Liver (tissue), 9 donors: ENCODE results near the gene SPATA32. TPM values are rescaled to one million over a fixed set of nuclear protein-coding genes. Genes with fewer than 3 reads are reported as not detected.

Source experiments
- DNase-seq: peaks from one replicate; pipeline ENCODE4 v3.0.0-alpha.2; 2017; ENCODE audit warnings: low spot score
- H3K27ac ChIP-seq, 2 donors: one replicate each; pipeline ENCODE4 v1.7.0; 2013; ENCODE audit warnings: inconsistent platforms in 2 of 2, low read length in 2 of 2, control low read depth in 1 of 2, low read depth in 1 of 2, mild to moderate bottlenecking in 1 of 2
- H3K27me3 ChIP-seq, 4 donors: one replicate each; pipeline versions ENCODE4 v1.6.1 to v1.7.0; 2013; ENCODE audit warnings: low read length in 3 of 4, inconsistent platforms in 1 of 4, mild to moderate bottlenecking in 1 of 4, moderate library complexity in 1 of 4; ENCODE audit not compliant: control insufficient read depth in 4 of 4, insufficient read depth in 4 of 4
- H3K36me3 ChIP-seq, 4 donors: one replicate each; pipeline versions ENCODE4 v1.6.1 to v1.7.0; 2013; ENCODE audit warnings: low read length in 3 of 4, mild to moderate bottlenecking in 3 of 4, low read depth in 1 of 4, moderate library complexity in 1 of 4; ENCODE audit not compliant: control insufficient read depth in 4 of 4, insufficient read depth in 3 of 4
- H3K4me1 ChIP-seq, 4 donors: one replicate each; pipeline versions ENCODE4 v1.6.1 to v1.7.0; 2013; ENCODE audit warnings: low read length in 3 of 4, mild to moderate bottlenecking in 3 of 4, moderate library complexity in 1 of 4; ENCODE audit not compliant: control insufficient read depth in 4 of 4, insufficient read depth in 4 of 4
- H3K4me3 ChIP-seq, 3 donors: one replicate each; pipeline versions ENCODE4 v1.6.1 to v1.7.0; 2013; ENCODE audit warnings: low read length in 3 of 3, control low read depth in 1 of 3, low read depth in 1 of 3, mild to moderate bottlenecking in 1 of 3
- H3K9ac ChIP-seq, 2 donors: one replicate each; pipeline ENCODE4 v1.7.0; 2013; ENCODE audit warnings: low read length in 2 of 2, mild to moderate bottlenecking in 2 of 2, moderate library complexity in 2 of 2, control low read depth in 1 of 2, low read depth in 1 of 2
- H3K9me3 ChIP-seq, 4 donors: one replicate each; pipeline versions ENCODE4 v1.6.1 to v1.7.0; 2013; ENCODE audit warnings: low read length in 3 of 4; ENCODE audit not compliant: control insufficient read depth in 4 of 4
- EGR1 ChIP-seq, 2 donors: IDR thresholded peaks; 2 replicates each; pipeline ENCODE4 v1.6.1; 2016 to 2018; ENCODE audit warnings: antibody characterized with exemption in 2 of 2, low read depth in 2 of 2
- FOXA2 ChIP-seq: IDR thresholded peaks from 2 replicates; pipeline ENCODE4 v1.6.1; 2016; ENCODE audit warnings: antibody characterized with exemption
- GABPA ChIP-seq, 2 donors: IDR thresholded peaks in 1 of 2; conservative IDR thresholded peaks in 1 of 2; 2 replicates each; pipeline ENCODE4 v1.6.1; 2016; ENCODE audit warnings: antibody characterized with exemption in 2 of 2, mild to moderate bottlenecking in 1 of 2, moderate library complexity in 1 of 2
- HNF4A ChIP-seq, 2 donors: conservative IDR thresholded peaks; 2 replicates each; pipeline ENCODE4 v1.6.1; 2016; ENCODE audit warnings: antibody characterized with exemption in 2 of 2, mild to moderate bottlenecking in 2 of 2
- HNF4G ChIP-seq: IDR thresholded peaks from 2 replicates; pipeline ENCODE4 v1.6.1; 2016; ENCODE audit warnings: antibody characterized with exemption
- JUND ChIP-seq, 2 donors: IDR thresholded peaks; 2 replicates each; pipeline ENCODE4 v1.6.1; 2016; ENCODE audit warnings: antibody characterized with exemption in 2 of 2
- MAX ChIP-seq: IDR thresholded peaks from 2 replicates; pipeline ENCODE4 v1.6.1; 2016; ENCODE audit warnings: antibody characterized with exemption
- NR2F2 ChIP-seq: IDR thresholded peaks from 2 replicates; pipeline ENCODE4 v1.6.1; 2016; ENCODE audit warnings: antibody characterized with exemption
- RAD21 ChIP-seq, 2 donors: IDR thresholded peaks; 2 replicates each; pipeline ENCODE4 v1.6.1; 2016; ENCODE audit warnings: antibody characterized with exemption in 2 of 2, mild to moderate bottlenecking in 2 of 2
- REST ChIP-seq: IDR thresholded peaks from 2 replicates; pipeline ENCODE4 v1.6.1; 2016; ENCODE audit warnings: antibody characterized with exemption, mild to moderate bottlenecking
- RXRA ChIP-seq, 2 donors: IDR thresholded peaks; 2 replicates each; pipeline ENCODE4 v1.6.1; 2017 to 2018; ENCODE audit warnings: antibody characterized with exemption in 2 of 2, mild to moderate bottlenecking in 1 of 2
- SP1 ChIP-seq: IDR thresholded peaks from 2 replicates; pipeline ENCODE4 v1.6.1; 2018; ENCODE audit warnings: antibody characterized with exemption, mild to moderate bottlenecking
- TAF1 ChIP-seq: conservative IDR thresholded peaks from 2 replicates; pipeline ENCODE4 v1.6.1; 2016; ENCODE audit warnings: antibody characterized with exemption, mild to moderate bottlenecking
- YY1 ChIP-seq: IDR thresholded peaks from 2 replicates; pipeline ENCODE4 v1.6.1; 2016; ENCODE audit warnings: antibody characterized with exemption, mild to moderate bottlenecking
- WGBS: extraction: QIAGEN DNeasy Blood & Tissue Kit; methylation state at CpG from one replicate; pipeline ENCODE4 v1.1.7; 2013; 5-methylcytosine and 5-hydroxymethylcytosine counted together
- polyA plus RNA-seq, 2 donors: library from polyadenylated mRNA; stranded (reverse) in 1 of 2; unstranded in 1 of 2; fragments of 200-250 nt in 1 of 2; fragments of >200 nt in 1 of 2; fragmentation: Nextera tagmentation in 1 of 2; extraction: Ambion mirVana in 1 of 2; gene quantifications; one replicate each; pipeline versions ENCODE4 v1.2.1 to v1.2.3, GENCODE V29; 2013 to 2015
- total RNA-seq, 2 donors: library from RNA; depleted of rRNA; stranded (reverse); fragments of >200 nt; gene quantifications; one replicate each; pipeline ENCODE4 v1.2.3, GENCODE V29; 2014
- TF ChIP-seq, protein P1 (sequence below): IDR thresholded peaks from 2 replicates; pipeline ENCODE4 v1.6.1; 2016; ENCODE audit warnings: antibody characterized with exemption
- TF ChIP-seq, protein P2 (sequence below): fragments of 150-350 bp; IDR thresholded peaks from 2 replicates; pipeline ENCODE4 v1.5.1; 2017; ENCODE audit warnings: improper control_type of control experiment, low read depth, low read length; ENCODE audit not compliant: missing input control
- TF ChIP-seq, protein P3 (sequence below): IDR thresholded peaks from 2 replicates; pipeline ENCODE4 v1.6.1; 2016; ENCODE audit warnings: antibody characterized with exemption
- donor health status: healthy.
- donor health status: healthy.
- donor health status: healthy.
- donor health status: healthy.
- donor health status: healthy.

The SPATA32 gene
- total and polyA plus RNA-seq, 4 donors, result not detected

- H3K27ac ChIP-seq, result no peak overlapping the region
- no peak for DNase-seq
- H3K9ac ChIP-seq, result no peak overlapping the region
- TF ChIP-seq SP1 (no peak), YY1 (no peak), TAF1 (no peak), JUND (IDR thresholded peaks at IDR 0.05) (no peak), HNF4A (conservative IDR thresholded peaks at IDR 0.05) (no peak), NR2F2 (no peak), GABPA (IDR thresholded peaks at IDR 0.05 in 1 of 2, conservative IDR thresholded peaks at IDR 0.05 in 1 of 2) (no peak), MAX (no peak), RAD21 (IDR thresholded peaks at IDR 0.05) (no peak), REST (no peak), EGR1 (IDR thresholded peaks at IDR 0.05; ENCODE audit: low read depth in 2 of 2) (no peak), FOXA2 (no peak)
- TF ChIP-seq, protein P1, sequence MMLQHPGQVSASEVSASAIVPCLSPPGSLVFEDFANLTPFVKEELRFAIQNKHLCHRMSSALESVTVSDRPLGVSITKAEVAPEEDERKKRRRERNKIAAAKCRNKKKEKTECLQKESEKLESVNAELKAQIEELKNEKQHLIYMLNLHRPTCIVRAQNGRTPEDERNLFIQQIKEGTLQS, result no peak
- no peaks in the 10 kb centered on the region for H3K9me3 ChIP-seq
- no peak overlapping the region for H3K4me3 ChIP-seq
- H3K27me3 ChIP-seq, result no peaks in the 10 kb centered on the region
- H3K4me1 ChIP-seq, result peaks cover 4 to 24% (median 14%) of the 10 kb centered on the region in 4 donors
- H3K36me3 ChIP-seq, result peaks cover 7 to 31% (median 13%) of the 10 kb centered on the region in 4 donors
- 87% methylated on average over 21 of the region's 21 CpGs for whole genome bisulfite sequencing
These were observed 21.1 kb upstream of the SPATA32 start for GRCh38 chr17:45282683-45283644.

DNA sequence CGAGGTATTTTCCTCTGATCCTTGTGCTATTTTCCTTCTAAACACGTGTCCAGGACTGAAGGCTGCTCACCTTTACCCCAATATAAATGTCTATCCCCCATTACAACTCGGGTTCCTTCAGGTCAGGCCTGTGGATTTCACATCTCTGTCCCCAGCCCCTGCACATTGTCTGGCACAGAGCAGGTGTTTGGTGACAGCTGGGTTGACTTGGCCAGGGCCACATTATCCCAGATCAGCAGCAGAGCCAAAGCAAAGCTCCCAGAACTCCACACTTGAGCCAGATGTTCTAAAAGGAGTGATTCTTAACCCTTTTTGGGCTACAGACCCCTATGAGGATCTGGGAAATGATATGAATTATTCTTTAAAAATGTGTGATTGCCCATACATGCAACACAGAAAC lies 18.0 kb upstream of the SPATA32 start:
- Histone ChIP-seq H3K9ac (no peak overlapping the region), H3K9me3 (no peaks in the 10 kb centered on the region), H3K27me3 (no peaks in the 10 kb centered on the region), H3K4me1 (peaks cover 10 to 35% (median 21%) of the 10 kb centered on the region in 4 donors), H3K36me3 (peaks cover 5 to 15% (median 9%) of the 10 kb centered on the region in 4 donors), H3K4me3 (no peak overlapping the region), H3K27ac (no peak overlapping the region)
- no peak for DNase-seq
- TF ChIP-seq NR2F2 (no peak), RAD21 (IDR thresholded peaks at IDR 0.05) (no peak), HNF4G (no peak), SP1 (no peak), GABPA (IDR thresholded peaks at IDR 0.05 in 1 of 2, conservative IDR thresholded peaks at IDR 0.05 in 1 of 2) (no peak), RXRA (IDR thresholded peaks at IDR 0.05) (no peak), YY1 (no peak), HNF4A (conservative IDR thresholded peaks at IDR 0.05) (no peak), REST (no peak), MAX (no peak), EGR1 (IDR thresholded peaks at IDR 0.05; ENCODE audit: low read depth in 2 of 2) (no peak), FOXA2 (no peak)
- TF ChIP-seq, protein P1, result no peak
- TF ChIP-seq, protein P2, sequence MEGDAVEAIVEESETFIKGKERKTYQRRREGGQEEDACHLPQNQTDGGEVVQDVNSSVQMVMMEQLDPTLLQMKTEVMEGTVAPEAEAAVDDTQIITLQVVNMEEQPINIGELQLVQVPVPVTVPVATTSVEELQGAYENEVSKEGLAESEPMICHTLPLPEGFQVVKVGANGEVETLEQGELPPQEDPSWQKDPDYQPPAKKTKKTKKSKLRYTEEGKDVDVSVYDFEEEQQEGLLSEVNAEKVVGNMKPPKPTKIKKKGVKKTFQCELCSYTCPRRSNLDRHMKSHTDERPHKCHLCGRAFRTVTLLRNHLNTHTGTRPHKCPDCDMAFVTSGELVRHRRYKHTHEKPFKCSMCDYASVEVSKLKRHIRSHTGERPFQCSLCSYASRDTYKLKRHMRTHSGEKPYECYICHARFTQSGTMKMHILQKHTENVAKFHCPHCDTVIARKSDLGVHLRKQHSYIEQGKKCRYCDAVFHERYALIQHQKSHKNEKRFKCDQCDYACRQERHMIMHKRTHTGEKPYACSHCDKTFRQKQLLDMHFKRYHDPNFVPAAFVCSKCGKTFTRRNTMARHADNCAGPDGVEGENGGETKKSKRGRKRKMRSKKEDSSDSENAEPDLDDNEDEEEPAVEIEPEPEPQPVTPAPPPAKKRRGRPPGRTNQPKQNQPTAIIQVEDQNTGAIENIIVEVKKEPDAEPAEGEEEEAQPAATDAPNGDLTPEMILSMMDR, result no peak
- TF ChIP-seq, protein P3, sequence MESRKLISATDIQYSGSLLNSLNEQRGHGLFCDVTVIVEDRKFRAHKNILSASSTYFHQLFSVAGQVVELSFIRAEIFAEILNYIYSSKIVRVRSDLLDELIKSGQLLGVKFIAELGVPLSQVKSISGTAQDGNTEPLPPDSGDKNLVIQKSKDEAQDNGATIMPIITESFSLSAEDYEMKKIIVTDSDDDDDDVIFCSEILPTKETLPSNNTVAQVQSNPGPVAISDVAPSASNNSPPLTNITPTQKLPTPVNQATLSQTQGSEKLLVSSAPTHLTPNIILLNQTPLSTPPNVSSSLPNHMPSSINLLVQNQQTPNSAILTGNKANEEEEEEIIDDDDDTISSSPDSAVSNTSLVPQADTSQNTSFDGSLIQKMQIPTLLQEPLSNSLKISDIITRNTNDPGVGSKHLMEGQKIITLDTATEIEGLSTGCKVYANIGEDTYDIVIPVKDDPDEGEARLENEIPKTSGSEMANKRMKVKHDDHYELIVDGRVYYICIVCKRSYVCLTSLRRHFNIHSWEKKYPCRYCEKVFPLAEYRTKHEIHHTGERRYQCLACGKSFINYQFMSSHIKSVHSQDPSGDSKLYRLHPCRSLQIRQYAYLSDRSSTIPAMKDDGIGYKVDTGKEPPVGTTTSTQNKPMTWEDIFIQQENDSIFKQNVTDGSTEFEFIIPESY, result no peak
- WGBS, result 74% methylated on average over 3 of the region's 3 CpGs
